Stromal cell of bone marrow (primary cell): ENCODE measurements around the gene PPFIA3.
A peak's percentile ranks its signal among the peaks of the same experiment; 100 is the strongest.
"Not testable (repeated sequence)": the region's sequence is repeated elsewhere in the genome, so short reads cannot be mapped to it uniquely, and the experiment has no call there.

Experiments
- DNase-seq: peaks from one replicate; pipeline ENCODE4 v3.0.0-alpha.2; 2012; ENCODE audit warnings: low read depth

Gene PPFIA3

GRCh38 chr19:49125025-49125731 is 5.8 kb downstream of the PPFIA3 start:
- DNase-seq = no peak

DNA sequence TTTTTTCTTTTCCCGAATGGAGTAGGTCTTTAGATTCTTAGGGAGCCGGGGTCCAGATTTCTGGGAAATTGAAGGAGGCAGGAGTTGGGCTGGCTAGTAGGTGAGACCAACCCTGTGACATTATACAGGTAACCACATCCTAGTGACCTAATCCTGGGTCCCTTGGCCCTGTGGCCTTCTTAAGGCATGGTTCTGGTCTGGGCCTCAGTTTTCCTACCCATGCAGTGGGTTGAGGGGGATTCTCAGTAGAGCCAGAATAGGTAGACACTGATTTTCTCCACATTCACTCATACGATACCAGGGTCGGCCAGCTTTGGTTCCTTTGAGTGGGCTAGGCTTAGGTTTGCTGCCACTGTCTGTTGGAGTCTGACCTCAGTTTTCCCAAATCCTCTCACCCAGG is 7.2 kb downstream of the PPFIA3 start:
- no peak for DNase-seq

DNA sequence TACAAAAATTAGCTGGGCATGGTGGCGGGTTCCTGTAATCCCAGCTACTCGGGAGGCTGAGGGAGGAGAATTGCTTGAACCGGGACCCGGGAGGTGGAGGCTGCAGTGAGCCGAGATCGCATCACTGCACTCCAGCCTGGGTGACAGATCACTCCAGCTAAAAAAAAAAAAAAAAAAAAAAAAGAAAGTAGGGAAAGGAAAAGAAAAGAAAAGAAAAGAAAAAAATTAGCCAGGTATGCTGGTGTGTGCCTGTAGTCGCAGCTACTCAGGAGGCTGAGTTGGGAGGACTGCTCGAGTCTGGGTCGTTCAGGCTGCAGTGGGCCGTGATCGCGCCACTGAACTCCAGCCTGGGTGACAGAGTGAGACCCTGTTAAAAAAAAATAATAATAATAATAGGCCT is 7.9 kb downstream of the PPFIA3 start:
- DNase-seq = not testable (repeated sequence)

GRCh38 chr19:49127674-49128544 is 8.6 kb downstream of the PPFIA3 start:
- peak; percentile 93 for DNase-seq

- DNase-seq = no peak
Observed at GRCh38 chr19:49128545-49129237, 9.3 kb downstream of the PPFIA3 start.

- DNase-seq = no peak
Observed at GRCh38 chr19:49129238-49129583, 9.9 kb downstream of the PPFIA3 start.

- no peak for DNase-seq
Observed at GRCh38 chr19:49130325-49130724, 11.0 kb downstream of the PPFIA3 start.

DNA sequence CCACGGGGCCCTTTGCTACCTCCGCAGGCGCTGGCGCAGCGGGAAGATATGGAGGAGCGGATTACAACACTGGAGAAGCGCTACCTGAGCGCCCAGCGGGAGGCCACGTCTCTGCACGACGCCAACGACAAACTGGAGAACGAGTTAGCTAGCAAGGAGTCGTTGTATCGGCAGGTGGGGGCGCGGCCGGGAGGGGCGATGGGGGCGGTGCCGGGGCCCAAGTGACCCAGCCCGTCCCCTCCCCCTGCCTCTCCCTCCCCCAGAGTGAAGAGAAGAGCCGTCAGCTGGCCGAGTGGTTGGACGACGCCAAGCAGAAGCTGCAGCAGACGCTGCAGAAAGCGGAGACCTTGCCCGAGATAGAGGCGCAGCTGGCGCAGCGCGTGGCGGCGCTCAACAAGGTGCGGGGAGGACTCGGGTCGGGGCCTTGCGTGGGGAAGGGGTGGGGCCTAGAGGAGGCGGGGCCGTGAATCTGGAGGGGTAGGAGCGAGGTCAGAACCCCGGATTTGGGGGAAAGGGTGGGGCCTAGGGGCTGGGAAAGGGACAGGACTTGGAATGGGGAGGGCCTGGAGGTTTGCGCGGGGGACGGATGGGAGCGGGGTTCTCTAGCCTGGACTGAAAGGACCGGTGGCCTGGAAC is 13.7 kb downstream of the PPFIA3 start:
- DNase-seq = no peak

- no peak for DNase-seq
Observed at GRCh38 chr19:49133621-49134454, 14.5 kb downstream of the PPFIA3 start.

DNA sequence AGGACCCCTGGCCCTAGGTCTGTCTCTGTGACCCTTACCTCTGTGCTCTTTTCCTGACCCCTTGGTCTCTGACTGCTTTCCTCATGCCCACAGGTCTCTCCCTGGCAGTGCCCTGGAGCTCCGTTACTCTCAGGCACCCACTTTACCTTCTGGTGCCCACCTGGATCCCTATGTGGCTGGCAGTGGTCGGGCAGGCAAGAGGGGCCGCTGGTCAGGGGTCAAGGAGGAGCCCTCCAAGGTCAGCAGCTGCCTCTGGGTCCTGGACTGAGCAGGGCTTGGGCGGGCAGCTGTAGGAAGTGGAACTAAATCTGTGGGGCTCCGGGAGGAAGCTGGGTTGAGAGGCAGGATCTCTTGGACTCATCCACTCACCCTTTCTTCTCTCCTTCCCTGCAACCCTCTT is 16.3 kb downstream of the PPFIA3 start:
- DNase-seq = no peak

GRCh38 chr19:49136771-49137171 is 17.4 kb downstream of the PPFIA3 start:
- no peak for DNase-seq

DNA sequence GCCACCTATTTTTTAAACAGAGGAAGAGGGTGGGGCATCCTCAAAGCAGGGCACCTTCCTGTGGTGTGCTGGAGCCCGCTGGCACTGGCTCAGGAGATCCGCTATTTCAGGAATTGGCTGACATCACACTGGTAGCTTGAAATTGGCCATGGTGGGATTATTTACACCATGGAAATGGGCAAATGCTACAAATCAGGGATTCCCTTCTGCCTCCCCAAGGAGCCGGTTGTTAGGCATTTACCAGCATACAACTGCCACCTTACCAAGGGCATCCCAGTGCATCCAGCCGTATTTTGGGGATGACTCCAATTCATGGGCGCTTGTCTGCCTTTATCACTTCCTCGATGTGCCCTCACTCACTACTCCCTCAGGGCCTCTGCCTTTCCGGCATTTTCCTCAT is 21.6 kb downstream of the PPFIA3 start:
- DNase-seq = no peak

GRCh38 chr19:49141352-49141751 is 22.0 kb downstream of the PPFIA3 start:
- no peak for DNase-seq

GRCh38 chr19:49142866-49143335 is 23.6 kb downstream of the PPFIA3 start:
- DNase-seq = peak; percentile 84

GRCh38 chr19:49145573-49146407 is 26.4 kb downstream of the PPFIA3 start:
- peak; percentile 70 for DNase-seq

- DNase-seq = peak; percentile 48
Observed at GRCh38 chr19:49146408-49146770, 27.0 kb downstream of the PPFIA3 start.

GRCh38 chr19:49148044-49148682 is 28.8 kb downstream of the PPFIA3 start:
- DNase-seq = no peak

DNA sequence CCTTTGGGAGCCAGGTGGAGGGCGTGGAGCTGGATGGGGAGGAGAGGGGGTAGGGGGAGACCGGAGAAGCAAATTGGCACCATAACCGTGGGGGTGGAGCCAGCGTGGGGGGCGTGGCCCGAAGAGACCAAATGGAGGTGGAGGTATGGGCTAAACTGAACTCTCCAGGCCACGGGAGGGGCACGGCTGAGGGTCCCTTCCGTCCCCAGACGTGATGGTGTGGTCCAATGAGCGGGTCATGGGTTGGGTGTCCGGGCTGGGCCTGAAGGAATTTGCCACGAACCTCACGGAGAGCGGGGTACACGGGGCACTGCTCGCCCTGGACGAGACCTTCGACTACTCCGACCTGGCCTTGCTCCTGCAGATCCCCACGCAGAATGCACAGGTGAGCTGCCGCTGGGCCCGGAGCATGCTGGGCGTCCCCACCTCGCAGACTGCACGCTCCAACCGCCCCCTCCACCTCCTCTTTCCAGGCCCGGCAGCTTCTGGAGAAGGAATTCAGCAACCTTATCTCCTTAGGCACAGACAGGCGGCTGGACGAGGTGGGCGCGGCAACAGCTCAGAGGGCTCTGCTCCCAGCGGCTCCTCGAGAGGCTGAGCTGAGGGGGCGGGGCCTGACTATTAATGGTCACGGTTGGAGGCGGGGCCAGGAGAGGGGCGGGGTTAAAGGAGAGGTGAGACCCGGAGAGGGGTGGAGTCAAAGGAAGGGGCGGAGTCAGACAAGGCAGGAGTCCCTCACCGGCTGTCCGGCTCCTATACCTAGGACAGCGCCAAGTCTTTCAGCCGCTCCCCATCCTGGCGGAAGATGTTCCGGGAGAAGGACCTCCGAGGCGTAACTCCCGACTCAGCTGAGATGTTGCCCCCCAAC is 29.7 kb downstream of the PPFIA3 start:
- peak; percentile 81 for DNase-seq

- peak; percentile 70 for DNase-seq
Observed at GRCh38 chr19:49149652-49150105, 30.3 kb downstream of the PPFIA3 start.
